RPMI8226 (cell line): ENCODE data around the gene CNNM2.

Experiments used
- DNase-seq: peaks from one replicate; pipeline ENCODE4 v3.0.0-alpha.2; 2015

Gene CNNM2

GRCh38 chr10:103077491-103078308 is 159.6 kb downstream of the CNNM2 start:
- no peak for DNase-seq

- DNase-seq: no peak
Measured at GRCh38 chr10:103078309-103078615, 160.2 kb downstream of the CNNM2 start.

DNA sequence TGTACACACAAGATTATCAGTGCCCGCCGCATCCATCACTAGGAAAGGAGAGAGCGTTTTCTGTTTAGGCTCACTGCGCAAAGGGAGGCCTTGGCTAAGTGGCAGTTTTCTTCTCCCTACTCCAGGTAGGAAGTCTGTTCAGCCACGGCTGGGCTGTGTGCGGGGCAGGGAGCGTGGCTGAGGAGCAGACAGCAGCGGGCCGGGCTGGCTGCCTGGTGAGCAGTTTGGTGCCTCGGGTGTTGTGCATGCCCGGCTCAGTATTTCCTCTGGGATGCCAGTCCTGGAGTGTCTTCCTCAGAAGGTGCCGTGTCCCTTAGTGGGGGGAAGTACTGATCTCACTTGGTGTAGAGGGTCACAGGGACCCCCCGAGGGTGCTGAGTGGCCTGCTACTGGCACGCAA is 160.6 kb downstream of the CNNM2 start:
- no peak for DNase-seq

- no peak for DNase-seq
Measured at GRCh38 chr10:103079100-103079499, 161.0 kb downstream of the CNNM2 start.

GRCh38 chr10:103079946-103080345 is 161.9 kb downstream of the CNNM2 start:
- no peak for DNase-seq

- DNase-seq: no peak
Measured at GRCh38 chr10:103080891-103081581, 162.9 kb downstream of the CNNM2 start.

- no peak for DNase-seq
Measured at GRCh38 chr10:103082683-103083082, 164.6 kb downstream of the CNNM2 start.

DNA sequence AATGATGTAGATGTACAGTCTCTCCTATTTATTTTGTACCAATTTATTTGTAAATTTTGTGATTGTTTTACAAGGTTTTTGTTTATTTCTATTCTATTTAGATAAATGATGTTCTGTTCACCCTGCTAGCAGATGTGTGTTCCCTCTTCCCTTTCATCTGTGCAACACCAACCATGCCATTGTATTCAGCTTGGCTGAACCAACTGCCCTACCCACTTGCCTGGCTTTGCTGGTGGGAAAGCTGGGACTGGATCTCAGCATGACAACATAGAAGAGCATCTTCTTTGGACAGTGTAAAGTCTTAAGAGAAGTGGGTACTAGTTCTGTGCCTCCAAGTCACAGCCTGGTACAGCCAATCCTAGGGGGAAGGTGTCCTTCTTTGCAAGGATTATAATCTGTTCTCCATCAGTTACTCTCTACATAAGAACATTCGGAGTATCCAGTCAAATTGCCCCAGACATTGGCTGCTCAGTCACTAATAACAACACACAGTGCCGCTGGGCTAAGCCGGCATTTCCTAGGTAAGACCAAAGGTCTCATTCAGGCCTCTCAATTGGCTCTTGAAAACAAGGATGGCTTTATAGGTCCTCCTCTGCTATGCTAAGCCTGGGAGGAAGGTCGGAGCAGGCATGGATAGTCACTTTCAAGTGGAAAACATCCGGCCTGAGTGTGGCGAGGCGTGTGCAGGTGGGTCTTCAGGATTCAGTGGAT is 165.3 kb downstream of the CNNM2 start:
- DNase-seq: no peak

DNA sequence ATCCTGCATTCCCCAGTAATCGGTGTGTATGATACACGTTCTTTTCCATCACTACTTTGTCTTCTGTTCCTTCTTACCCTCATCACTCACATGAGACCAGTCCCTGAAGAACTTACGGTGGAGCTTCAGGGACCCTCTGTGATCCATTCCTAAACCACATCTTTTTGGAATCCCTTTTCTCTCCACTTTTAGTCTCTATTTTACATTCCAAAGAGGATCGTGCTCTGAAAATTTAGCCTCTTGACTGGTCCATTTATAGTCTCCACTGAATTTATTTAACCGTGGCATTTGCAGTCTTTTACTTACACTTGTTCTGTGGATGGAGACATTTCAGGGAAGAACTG is 165.9 kb downstream of the CNNM2 start:
- no peak for DNase-seq

DNA sequence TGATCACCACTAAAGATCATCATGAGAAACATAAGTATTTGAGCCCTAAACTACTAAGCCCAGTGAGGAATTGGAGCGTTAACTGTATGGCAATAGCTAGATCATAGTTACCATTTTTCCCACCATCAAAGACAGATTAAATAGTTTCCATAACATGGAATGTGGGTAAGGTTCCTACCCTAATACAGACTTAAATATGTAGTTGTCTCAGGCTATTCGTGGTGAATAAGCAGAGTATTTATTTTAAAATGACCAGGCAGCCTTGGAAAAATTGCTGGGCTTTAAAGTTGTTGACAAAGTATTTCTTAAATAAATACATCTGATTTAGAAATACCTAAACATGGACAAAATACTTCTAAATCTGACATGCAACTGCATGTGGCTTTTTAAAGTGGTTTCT is 168.2 kb downstream of the CNNM2 start:
- DNase-seq: no peak

- no peak for DNase-seq
Measured at GRCh38 chr10:103086799-103087198, 168.7 kb downstream of the CNNM2 start.

DNA sequence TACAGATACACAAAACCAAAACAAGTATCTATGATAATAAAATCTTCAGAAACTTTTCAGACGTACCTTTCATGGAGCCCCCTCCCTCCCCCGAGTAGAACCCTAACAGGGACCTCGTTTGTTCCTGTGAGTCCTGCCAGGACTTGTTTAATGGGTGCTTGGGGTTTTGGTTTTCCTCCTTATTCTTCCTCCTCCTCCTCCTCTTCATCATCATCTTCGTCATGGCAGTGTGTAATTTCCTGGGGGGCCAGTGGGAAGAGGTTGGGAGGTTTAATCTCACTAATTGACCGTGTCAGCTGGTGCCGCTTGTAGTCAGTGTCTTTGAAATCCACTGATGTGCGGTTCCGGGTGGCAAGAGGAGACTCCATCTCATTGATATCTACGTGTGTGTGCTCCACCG is 171.4 kb downstream of the CNNM2 start:
- DNase-seq: no peak

DNA sequence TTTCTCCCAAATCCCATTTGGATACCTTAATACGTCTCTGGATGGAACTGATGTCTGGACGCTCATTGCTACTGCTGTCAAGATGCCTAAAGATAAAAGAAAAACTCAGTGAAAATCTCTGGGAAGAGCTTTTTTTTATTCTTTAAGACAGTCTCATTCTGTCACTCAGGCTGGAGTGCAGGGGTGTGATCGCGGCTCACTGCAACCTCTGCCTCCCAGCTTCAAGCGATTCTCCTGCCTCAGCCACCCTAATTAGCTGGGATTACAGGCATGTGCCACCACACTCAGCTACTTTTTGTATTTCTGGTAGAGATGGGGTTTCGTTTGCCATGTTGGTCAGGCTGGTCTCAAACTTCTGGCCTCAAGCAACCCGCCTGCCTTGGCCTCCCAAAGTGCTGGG is 172.8 kb downstream of the CNNM2 start:
- DNase-seq: no peak

DNA sequence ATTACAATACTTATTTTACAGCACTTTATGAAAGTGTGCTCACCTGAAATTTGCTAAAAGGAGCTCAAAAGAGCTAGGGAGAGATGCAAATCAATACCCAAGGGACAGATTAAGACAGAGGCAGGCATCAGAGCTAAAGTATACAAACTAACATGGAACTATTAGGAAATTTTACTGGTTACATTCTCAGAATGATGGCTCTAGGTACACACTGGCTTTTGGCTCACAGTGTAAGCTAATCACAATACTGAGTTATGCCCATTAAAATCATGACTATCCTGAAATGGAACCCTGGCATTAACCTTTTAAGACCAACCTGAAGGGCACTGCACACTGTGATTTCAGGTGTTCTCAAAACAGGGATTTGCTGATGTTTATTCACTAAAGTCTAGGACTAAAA is 176.9 kb downstream of the CNNM2 start:
- DNase-seq: no peak

DNA sequence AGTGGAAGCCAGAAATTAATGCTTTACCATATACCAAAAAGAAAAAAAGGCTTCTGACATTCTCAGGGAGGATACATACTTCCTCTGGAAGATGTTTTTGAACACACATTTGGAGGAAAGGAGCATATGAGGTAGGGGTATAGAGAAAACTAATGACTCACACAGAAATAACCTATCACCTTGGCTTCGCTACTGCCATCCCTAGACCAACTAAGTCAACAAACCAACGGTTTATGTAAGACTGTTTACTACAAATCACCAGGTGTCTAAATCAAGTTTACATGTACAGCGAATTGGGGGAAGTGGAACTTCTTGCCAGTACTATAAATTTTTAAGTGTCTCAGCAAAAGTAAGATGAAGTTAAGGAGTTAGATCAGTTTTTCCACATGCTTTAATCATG is 178.0 kb downstream of the CNNM2 start:
- no peak for DNase-seq

GRCh38 chr10:103098240-103098639 is 180.1 kb downstream of the CNNM2 start:
- DNase-seq: no peak

DNA sequence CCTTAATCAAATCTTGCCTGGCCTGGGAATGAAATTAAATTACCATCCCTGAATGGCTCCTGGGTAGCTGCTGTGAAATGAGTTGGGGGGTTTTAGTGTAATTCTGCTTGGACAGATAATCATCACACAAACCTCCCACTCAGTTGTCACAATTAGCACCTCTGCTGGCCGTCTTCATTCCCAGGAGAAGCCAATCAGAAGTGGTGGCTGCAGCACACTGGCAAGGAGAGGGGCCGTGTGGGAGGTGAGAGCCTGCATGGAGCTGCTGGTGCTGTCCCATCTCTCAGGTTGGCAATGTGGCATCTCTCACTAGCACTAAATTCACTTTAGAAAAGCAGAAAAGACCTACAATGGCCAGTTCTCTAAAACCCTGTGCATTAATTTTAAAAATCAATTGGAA is 182.5 kb downstream of the CNNM2 start:
- no peak for DNase-seq

DNA sequence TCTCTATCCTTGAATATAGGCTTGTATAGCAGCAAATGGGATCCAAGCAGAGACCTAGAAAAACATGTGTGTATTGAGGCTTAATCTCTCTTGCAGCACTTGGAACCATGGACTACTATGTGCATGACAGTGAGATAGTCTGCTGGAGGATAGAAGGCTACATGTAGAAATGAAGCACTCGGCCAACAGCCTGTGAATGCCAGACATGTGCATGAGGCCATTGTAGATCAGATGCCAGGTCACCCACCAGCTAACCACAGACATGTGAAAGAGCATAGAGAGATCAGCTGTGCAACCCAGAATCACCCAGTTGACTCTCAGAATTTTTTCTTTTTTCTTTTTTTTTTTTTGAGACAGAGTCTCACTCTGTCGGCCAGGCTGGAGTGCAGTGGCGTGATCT is 184.1 kb downstream of the CNNM2 start:
- DNase-seq: no peak

DNA sequence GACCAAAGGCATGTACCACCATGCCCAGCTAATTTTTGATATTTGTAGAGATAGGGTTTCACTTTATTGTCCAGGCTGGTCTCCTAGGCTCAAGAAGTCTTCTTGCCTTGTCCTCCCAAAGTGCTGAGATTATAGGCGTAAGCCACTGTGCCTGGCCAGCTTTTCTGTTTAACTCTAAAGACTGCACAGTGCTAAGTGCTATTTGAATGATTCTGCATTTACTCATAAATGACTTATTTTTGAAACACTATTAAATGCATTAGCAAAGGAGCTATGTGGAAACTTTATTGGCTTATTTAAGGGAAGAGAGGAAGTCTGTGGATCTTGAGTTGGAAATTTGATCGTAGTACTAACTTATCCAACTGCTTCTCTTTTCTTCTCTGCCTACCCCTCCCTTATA is 185.9 kb downstream of the CNNM2 start:
- DNase-seq: no peak

GRCh38 chr10:103104721-103105120 is 186.6 kb downstream of the CNNM2 start:
- DNase-seq: no peak

GRCh38 chr10:103105462-103105861 is 187.4 kb downstream of the CNNM2 start:
- no peak for DNase-seq

GRCh38 chr10:103106539-103106938 is 188.4 kb downstream of the CNNM2 start:
- no peak for DNase-seq

GRCh38 chr10:103109821-103110220 is 191.7 kb downstream of the CNNM2 start:
- no peak for DNase-seq

DNA sequence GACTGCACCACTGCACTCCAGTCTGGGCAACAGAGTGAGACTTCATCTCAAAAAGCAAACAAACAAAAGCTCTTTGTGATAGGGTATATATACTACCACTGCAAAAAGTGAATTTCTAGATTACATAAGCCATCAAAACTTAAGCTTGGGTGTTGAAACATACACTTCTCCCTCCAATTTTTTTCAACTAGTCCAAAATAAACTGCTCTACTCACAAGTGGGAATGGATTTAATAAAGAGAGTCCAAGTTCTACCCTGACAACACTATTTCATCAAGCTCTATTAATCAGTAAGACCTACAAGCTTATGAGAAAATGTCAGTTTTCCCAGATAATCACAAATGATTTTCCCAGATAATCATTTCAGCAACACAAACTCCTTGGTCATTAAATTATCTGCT is 192.3 kb downstream of the CNNM2 start:
- DNase-seq: no peak
